ENCODE results near the gene REXO5. TPM values are rescaled to one million over a fixed set of nuclear protein-coding genes. Genes with fewer than 3 reads are reported as not detected.
"Not testable (repeated sequence)": the region's sequence is repeated elsewhere in the genome, so short reads cannot be mapped to it uniquely, and the experiment has no call there.

Gene REXO5
- 5.7 and 7.2 TPM in 2 replicates for total RNA-seq
- polyA plus RNA-seq (2012): 3.2 TPM

GRCh38 chr16:20806168-20807050, at the start of gene REXO5, which contains the start of gene ERI2:
Gene REXO5, plus strand, starts transcription at chr16:20806527. Its CDS starts 427 bp downstream, at chr16:20806954.
Gene ERI2, minus strand, starts transcription at chr16:20806472. Its CDS starts 42 bp downstream, at chr16:20806430.
- peak; percentile 98 for DNase-seq (ENCODE audit: low read depth)

- no peak for DNase-seq (ENCODE audit: low read depth)
Observed at GRCh38 chr16:20760346-20760745, 46.0 kb upstream of the REXO5 start.

GRCh38 chr16:20761175-20761574, 45.2 kb upstream of the REXO5 start:
- no peak for DNase-seq (ENCODE audit: low read depth)

GRCh38 chr16:20762404-20763123, 43.8 kb upstream of the REXO5 start:
- DNase-seq (ENCODE audit: low read depth): no peak

- DNase-seq (ENCODE audit: low read depth): peak; percentile 59
Observed at GRCh38 chr16:20763461-20764232, 42.7 kb upstream of the REXO5 start, which contains the start of gene ACSM3. Gene ACSM3, plus strand, starts transcription at chr16:20764014. Its CDS starts 6,021 bp downstream, at chr16:20770035.

GRCh38 chr16:20764448-20764847, 41.9 kb upstream of the REXO5 start:
- not testable (repeated sequence) for DNase-seq (ENCODE audit: low read depth)

- DNase-seq (ENCODE audit: low read depth): no peak
Observed at GRCh38 chr16:20765732-20766131, 40.6 kb upstream of the REXO5 start.

GRCh38 chr16:20766294-20766693, 40.0 kb upstream of the REXO5 start:
- DNase-seq (ENCODE audit: low read depth): no peak

- DNase-seq (ENCODE audit: low read depth): no peak
Observed at GRCh38 chr16:20767577-20767976, 38.8 kb upstream of the REXO5 start.

GRCh38 chr16:20768121-20768520, 38.2 kb upstream of the REXO5 start:
- DNase-seq (ENCODE audit: low read depth): no peak

- no peak for DNase-seq (ENCODE audit: low read depth)
Observed at GRCh38 chr16:20768818-20769217, 37.5 kb upstream of the REXO5 start.

- no peak for DNase-seq (ENCODE audit: low read depth)
Observed at GRCh38 chr16:20773679-20774078, 32.6 kb upstream of the REXO5 start.

GRCh38 chr16:20774703-20775362, 31.5 kb upstream of the REXO5 start:
- peak; percentile 63 for DNase-seq (ENCODE audit: low read depth)

- no peak for DNase-seq (ENCODE audit: low read depth)
Observed at GRCh38 chr16:20781697-20782096, 24.6 kb upstream of the REXO5 start.

GRCh38 chr16:20782470-20782869, 23.9 kb upstream of the REXO5 start:
- DNase-seq (ENCODE audit: low read depth): no peak

GRCh38 chr16:20784204-20784603, 22.1 kb upstream of the REXO5 start:
- no peak for DNase-seq (ENCODE audit: low read depth)

GRCh38 chr16:20789130-20789529, 17.2 kb upstream of the REXO5 start:
- DNase-seq (ENCODE audit: low read depth): no peak

GRCh38 chr16:20791923-20792612, 14.3 kb upstream of the REXO5 start:
- DNase-seq (ENCODE audit: low read depth): peak; percentile 17

- DNase-seq (ENCODE audit: low read depth): no peak
Observed at GRCh38 chr16:20798364-20798763, 8.0 kb upstream of the REXO5 start.

- DNase-seq (ENCODE audit: low read depth): peak; percentile 24
Observed at GRCh38 chr16:20799599-20799998, 6.7 kb upstream of the REXO5 start.

All from myocyte (in vitro differentiated cells).